DOHH2 (cell line): ENCODE results near the gene CASZ1.
A peak's percentile ranks its signal among the peaks of the same experiment; 100 is the strongest.

ENCODE experiments used
- EZH2phosphoT487 ChIP-seq: fragments of 200-600 bp; sonication (generic); IDR thresholded peaks from 2 replicates; pipeline ENCODE4 v1.6.1; 2017; ENCODE audit warnings: borderline replicate concordance, mild to moderate bottlenecking, antibody characterized with exemption, low read length, moderate library complexity, mixed read lengths
- TF ChIP-seq, protein P1 (sequence below): fragments of 200-600 bp; sonication (generic); IDR thresholded peaks from one replicate; pipeline ENCODE4 v1.5.1; 2014; ENCODE audit warnings: antibody characterized with exemption, mild to moderate bottlenecking, low read depth, low read length; ENCODE audit not compliant: poor library complexity, severe bottlenecking

DNA sequence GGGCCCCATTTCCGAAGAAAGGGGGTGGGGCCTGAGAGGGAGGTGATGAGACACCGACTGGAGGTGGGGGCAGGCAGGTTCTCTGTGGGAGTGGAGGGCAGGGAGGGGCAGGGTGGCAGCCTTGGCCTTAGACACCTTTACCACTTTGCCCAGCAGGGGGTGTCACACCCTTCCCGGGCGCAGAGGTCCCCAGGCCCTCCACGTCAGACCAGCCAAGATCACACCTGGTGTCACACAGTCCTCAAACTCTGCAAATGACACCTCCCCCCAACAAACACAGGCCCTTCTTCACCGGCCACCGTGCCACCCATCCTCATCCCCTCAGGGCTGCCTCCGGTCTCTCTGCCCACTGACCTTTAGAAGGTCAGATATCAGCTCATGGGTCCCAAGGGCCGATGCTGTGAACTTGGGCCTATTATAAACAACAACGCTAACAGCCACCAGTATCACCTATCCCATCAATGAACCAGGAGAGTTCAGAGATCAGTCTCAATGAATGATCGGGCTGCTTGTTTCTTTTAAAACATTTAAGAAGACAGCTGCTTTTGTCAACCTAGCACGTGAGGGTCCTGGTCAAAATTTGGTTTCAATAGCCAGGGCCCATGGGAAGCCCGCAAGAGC lies 103.9 kb downstream of the CASZ1 start:
- TF ChIP-seq, protein P1, sequence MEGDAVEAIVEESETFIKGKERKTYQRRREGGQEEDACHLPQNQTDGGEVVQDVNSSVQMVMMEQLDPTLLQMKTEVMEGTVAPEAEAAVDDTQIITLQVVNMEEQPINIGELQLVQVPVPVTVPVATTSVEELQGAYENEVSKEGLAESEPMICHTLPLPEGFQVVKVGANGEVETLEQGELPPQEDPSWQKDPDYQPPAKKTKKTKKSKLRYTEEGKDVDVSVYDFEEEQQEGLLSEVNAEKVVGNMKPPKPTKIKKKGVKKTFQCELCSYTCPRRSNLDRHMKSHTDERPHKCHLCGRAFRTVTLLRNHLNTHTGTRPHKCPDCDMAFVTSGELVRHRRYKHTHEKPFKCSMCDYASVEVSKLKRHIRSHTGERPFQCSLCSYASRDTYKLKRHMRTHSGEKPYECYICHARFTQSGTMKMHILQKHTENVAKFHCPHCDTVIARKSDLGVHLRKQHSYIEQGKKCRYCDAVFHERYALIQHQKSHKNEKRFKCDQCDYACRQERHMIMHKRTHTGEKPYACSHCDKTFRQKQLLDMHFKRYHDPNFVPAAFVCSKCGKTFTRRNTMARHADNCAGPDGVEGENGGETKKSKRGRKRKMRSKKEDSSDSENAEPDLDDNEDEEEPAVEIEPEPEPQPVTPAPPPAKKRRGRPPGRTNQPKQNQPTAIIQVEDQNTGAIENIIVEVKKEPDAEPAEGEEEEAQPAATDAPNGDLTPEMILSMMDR, result peak; percentile 80
- no peak for TF ChIP-seq EZH2phosphoT487
